ENCODE results near the gene SLC35B4. TPM values are rescaled to one million over a fixed set of nuclear protein-coding genes. Genes with fewer than 3 reads are reported as not detected.

The SLC35B4 gene
- total RNA-seq, 1 donor from 2014 or later: 8.2 TPM

DNA sequence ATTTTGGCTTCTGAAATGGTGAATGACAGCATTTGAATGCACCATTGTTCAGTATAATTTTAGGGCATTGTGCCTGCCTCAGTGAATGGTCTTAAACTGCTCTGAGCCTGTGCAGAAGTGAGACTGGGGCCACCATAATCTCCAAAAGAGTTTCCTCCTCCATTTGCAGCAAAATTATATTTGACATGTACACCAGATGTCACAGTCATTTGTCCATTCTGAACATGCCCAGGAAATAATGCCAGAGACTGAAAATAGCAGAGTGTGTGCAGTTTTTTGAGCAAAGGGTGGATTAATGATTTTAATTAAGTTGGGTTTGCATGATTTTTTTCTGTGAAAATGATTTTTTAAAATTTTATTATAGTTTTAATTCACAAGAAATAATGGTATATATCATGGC is 26.4 kb upstream of the SLC35B4 start:
- FAIRE-seq: no peak
- Histone ChIP-seq H3K4me3 (ENCODE audit: low read depth, low read length) (no peak overlapping the region), H3K27me3 (ENCODE audit: control insufficient read depth, insufficient read depth, low read length) (no peaks in the 10 kb centered on the region), H3K36me3 (ENCODE audit: control insufficient read depth, insufficient read depth, low read length) (no peaks in the 10 kb centered on the region)
- DNase-seq (ENCODE audit: low read depth): no peak
- TF ChIP-seq, protein P1, sequence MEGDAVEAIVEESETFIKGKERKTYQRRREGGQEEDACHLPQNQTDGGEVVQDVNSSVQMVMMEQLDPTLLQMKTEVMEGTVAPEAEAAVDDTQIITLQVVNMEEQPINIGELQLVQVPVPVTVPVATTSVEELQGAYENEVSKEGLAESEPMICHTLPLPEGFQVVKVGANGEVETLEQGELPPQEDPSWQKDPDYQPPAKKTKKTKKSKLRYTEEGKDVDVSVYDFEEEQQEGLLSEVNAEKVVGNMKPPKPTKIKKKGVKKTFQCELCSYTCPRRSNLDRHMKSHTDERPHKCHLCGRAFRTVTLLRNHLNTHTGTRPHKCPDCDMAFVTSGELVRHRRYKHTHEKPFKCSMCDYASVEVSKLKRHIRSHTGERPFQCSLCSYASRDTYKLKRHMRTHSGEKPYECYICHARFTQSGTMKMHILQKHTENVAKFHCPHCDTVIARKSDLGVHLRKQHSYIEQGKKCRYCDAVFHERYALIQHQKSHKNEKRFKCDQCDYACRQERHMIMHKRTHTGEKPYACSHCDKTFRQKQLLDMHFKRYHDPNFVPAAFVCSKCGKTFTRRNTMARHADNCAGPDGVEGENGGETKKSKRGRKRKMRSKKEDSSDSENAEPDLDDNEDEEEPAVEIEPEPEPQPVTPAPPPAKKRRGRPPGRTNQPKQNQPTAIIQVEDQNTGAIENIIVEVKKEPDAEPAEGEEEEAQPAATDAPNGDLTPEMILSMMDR (IDR thresholded peaks at IDR 0.05; ENCODE audit: insufficient read depth, low read length, severe bottlenecking): no peak

DNA sequence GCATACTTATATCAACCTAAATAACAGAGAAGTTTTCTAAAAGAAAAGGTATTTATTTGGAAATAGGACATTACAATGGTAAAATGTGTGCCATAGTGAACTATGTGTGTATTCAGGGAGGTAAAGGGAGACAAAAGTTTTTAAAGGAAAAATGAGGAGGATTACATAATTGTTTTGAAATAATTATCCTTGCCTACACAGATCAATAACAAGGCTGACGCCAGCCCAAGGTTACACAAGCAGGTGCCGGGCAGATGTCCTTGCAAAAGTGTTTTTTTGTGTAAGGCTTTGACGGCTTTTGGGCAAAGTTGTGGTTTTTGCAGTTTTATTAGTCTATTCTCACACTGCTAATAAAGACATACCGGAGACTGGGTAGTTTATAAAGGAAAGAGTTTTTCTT is 22.7 kb upstream of the SLC35B4 start:
- Histone ChIP-seq H3K36me3 (ENCODE audit: control insufficient read depth, insufficient read depth, low read length) (no peaks in the 10 kb centered on the region), H3K27me3 (ENCODE audit: control insufficient read depth, insufficient read depth, low read length) (no peaks in the 10 kb centered on the region), H3K4me3 (ENCODE audit: low read depth, low read length) (no peak overlapping the region)
- TF ChIP-seq, protein P1 (IDR thresholded peaks at IDR 0.05; ENCODE audit: insufficient read depth, low read length, severe bottlenecking): no peak
- FAIRE-seq (no peak), DNase-seq (ENCODE audit: low read depth) (no peak)

DNA sequence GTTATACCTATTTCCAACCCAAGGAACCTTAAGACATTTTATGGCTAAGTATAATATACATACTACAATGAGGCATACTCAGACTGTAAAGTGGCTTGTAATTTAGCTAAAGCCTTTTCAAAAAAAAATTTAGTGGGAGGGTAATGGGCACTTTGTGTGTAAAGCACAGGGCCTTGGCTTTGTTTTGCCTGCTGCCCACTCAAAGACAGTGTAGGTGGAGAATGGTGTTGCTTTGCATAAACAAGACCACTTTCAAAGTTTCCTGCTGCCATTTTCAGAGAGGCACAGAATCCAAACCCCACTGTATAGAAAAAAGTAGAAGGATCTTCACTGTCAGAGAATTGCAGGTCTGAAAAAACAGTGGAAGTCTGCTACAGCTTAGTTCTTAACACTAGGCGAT is 21.2 kb upstream of the SLC35B4 start:
- TF ChIP-seq, protein P1 (IDR thresholded peaks at IDR 0.05; ENCODE audit: insufficient read depth, low read length, severe bottlenecking): no peak
- Histone ChIP-seq H3K27me3 (ENCODE audit: control insufficient read depth, insufficient read depth, low read length) (no peaks in the 10 kb centered on the region), H3K36me3 (ENCODE audit: control insufficient read depth, insufficient read depth, low read length) (no peaks in the 10 kb centered on the region), H3K4me3 (ENCODE audit: low read depth, low read length) (no peak overlapping the region)
- DNase-seq (ENCODE audit: low read depth): no peak
- FAIRE-seq: peak; percentile 58

DNA sequence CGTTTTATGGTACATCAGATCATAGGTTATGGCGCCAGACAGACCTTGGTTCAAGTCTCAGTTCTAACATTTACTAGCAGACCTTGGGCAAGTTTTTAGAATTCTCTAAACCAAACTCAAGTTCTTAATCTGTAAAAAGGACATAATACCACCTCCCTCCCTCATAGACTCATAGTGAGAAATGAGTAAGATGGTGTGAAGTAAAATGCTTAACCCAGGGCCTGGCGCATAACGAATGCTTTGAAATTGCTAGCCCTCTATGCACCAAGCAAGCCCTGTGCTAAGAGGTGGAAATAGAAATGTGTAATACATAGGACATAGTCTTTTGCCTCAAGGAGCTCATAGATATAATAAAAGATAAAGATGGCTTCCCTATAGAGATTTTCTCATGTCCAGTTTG is 17.7 kb upstream of the SLC35B4 start:
- no peak for FAIRE-seq
- H3K27me3 ChIP-seq (ENCODE audit: control insufficient read depth, insufficient read depth, low read length): no peaks in the 10 kb centered on the region
- TF ChIP-seq, protein P1 (IDR thresholded peaks at IDR 0.05; ENCODE audit: insufficient read depth, low read length, severe bottlenecking): no peak

DNA sequence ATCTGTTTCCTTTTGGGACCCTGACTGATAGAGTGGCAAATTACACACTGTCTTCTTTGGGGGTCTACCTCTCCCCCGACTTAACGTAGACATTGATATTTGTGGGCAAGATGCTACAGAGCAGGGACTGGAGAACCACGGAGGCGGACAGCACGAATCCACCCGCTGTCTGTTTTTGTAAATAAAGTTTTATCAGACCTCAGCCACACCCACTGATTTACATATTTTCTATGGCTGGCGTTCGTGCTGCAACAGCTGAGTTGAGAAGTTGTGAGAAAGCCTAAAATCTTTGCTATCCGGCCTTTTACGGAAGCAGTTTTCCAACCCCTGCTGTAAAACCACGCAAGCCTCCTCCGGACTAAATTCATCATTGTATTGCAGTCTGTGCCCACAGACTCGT is 17.2 kb upstream of the SLC35B4 start:
- FAIRE-seq: no peak
- H3K4me3 ChIP-seq (ENCODE audit: low read depth, low read length): no peak overlapping the region
- H3K27me3 ChIP-seq (ENCODE audit: control insufficient read depth, insufficient read depth, low read length): no peaks in the 10 kb centered on the region
- no peaks in the 10 kb centered on the region for H3K36me3 ChIP-seq (ENCODE audit: control insufficient read depth, insufficient read depth, low read length)
- no peak for DNase-seq (ENCODE audit: low read depth)
- TF ChIP-seq, protein P1 (IDR thresholded peaks at IDR 0.05; ENCODE audit: insufficient read depth, low read length, severe bottlenecking): no peak

More for the DNA sequence above, 17.7 kb upstream of the SLC35B4 start:
- H3K36me3 ChIP-seq (ENCODE audit: control insufficient read depth, insufficient read depth, low read length): no peaks in the 10 kb centered on the region
- no peak for DNase-seq (ENCODE audit: low read depth)
- no peak overlapping the region for H3K4me3 ChIP-seq (ENCODE audit: low read depth, low read length)

DNA sequence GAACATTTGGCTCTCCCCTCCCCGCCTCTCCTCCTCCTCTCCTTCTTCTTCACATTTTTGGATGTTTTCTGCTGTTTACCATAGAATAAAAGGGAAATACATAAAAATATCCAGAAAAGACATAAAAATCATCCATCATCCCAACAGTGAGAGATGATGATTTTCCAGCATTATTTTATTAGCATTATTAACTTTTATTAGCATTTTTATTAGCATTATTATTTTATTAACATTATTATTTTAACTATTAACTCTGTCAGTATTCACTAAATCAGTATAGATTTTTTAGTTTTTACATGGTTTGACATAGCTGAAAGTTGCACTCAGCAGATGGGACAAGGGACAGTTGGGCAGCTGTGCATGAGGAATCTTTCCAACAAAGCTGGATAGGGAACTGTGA is 16.2 kb upstream of the SLC35B4 start:
- no peak for DNase-seq (ENCODE audit: low read depth)
- Histone ChIP-seq H3K27me3 (ENCODE audit: control insufficient read depth, insufficient read depth, low read length) (no peaks in the 10 kb centered on the region), H3K4me3 (ENCODE audit: low read depth, low read length) (no peak overlapping the region), H3K36me3 (ENCODE audit: control insufficient read depth, insufficient read depth, low read length) (no peaks in the 10 kb centered on the region)
- FAIRE-seq: no peak
- TF ChIP-seq, protein P1 (IDR thresholded peaks at IDR 0.05; ENCODE audit: insufficient read depth, low read length, severe bottlenecking): no peak
